Measurements from ENCODE around the gene MEGF8. TPM values are rescaled to one million over a fixed set of nuclear protein-coding genes. Genes with fewer than 3 reads are reported as not detected.

MEGF8 gene
- total RNA-seq, 1 donor from 2014 or later = 15.1 TPM

GRCh38 chr19:42295831-42296525, 29.5 kb upstream of the MEGF8 start:
- ATAC-seq (ENCODE audit: low read depth) (peak; percentile 98), DNase-seq (peak; percentile 92)
- Mint-ChIP-seq H3K27me3 (no peaks in the 10 kb centered on the region), H3K36me3 (ENCODE audit: low read depth) (peaks cover 42% of the 10 kb centered on the region), H3K9me3 (no peaks in the 10 kb centered on the region), H3K4me3 (no peak overlapping the region), H3K27ac (no peak overlapping the region), H3K4me1 (peaks cover 7% of the 10 kb centered on the region)
- intact Hi-C loops (cut with micrococcal nuclease) = loop anchor here (1.0 kb wide), 6 partner anchors 13 to 215 kb away; no protein-coding TSS in a partner anchor
- ChIA-PET CTCF (interaction anchor here (0.7 to 3.6 kb wide), 7 partner anchors 11 to 214 kb away, joined by 3 to 26 read pairs (median 3); partner anchors contain the start of gene POU2F2), POLR2A (interaction anchor here (0.6 to 1.2 kb wide), 3 partner anchors 10 to 164 kb away, joined by 3 to 8 read pairs (median 4); partner anchors contain the start of gene POU2F2)
- TF ChIP-seq CTCF (IDR thresholded peaks at IDR 0.05) = peak; percentile 90

- intact Hi-C loops (cut with micrococcal nuclease) = no loop called here
- no peaks in the 10 kb centered on the region for H3K27me3 Mint-ChIP-seq
- DNase-seq (no peak), ATAC-seq (ENCODE audit: low read depth) (no peak)
- ChIA-PET POLR2A (interaction anchor here (1.1 to 1.2 kb wide), 2 partner anchors 12 to 164 kb away, joined by 3 to 4 read pairs; no protein-coding TSS in a partner anchor), CTCF (interaction anchor here (0.9 to 3.6 kb wide), 6 partner anchors 12 to 164 kb away, joined by 3 to 26 read pairs (median 5); partner anchors contain the start of gene POU2F2)
- H3K4me3 Mint-ChIP-seq = no peak overlapping the region
- no peak for TF ChIP-seq CTCF (IDR thresholded peaks at IDR 0.05)
- peaks cover 16% of the 10 kb centered on the region for H3K4me1 Mint-ChIP-seq
- H3K36me3 Mint-ChIP-seq (ENCODE audit: low read depth) = peaks cover 31% of the 10 kb centered on the region
- no peaks in the 10 kb centered on the region for H3K9me3 Mint-ChIP-seq
- peak overlapping the region; percentile 59 for H3K27ac Mint-ChIP-seq
Measured at GRCh38 chr19:42297039-42297438, 28.4 kb upstream of the MEGF8 start.

- Mint-ChIP-seq H3K27ac (peak within 1 kb of the TSS; percentile 81), H3K4me1 (peaks cover 25% of the 10 kb centered on the region), H3K27me3 (no peaks in the 10 kb centered on the region), H3K36me3 (ENCODE audit: low read depth) (peaks cover 4% of the 10 kb centered on the region), H3K9me3 (no peaks in the 10 kb centered on the region), H3K4me3 (peak within 1 kb of the TSS; percentile 84)
- ChIA-PET CTCF (no interaction called here), POLR2A (interaction anchor here (0.5 to 1.7 kb wide), 11 partner anchors 14 to 442 kb away, joined by 3 to 11 read pairs (median 5); partner anchors contain the start of gene RPS19)
- no peak for TF ChIP-seq CTCF (IDR thresholded peaks at IDR 0.05)
- ATAC-seq (ENCODE audit: low read depth) (no peak), DNase-seq (no peak)
- intact Hi-C loops (cut with micrococcal nuclease) = loop anchor here (1.0 kb wide), 5 partner anchors 18 to 59 kb away; partner anchors contain the start of genes ERF, GSK3A and MEGF8
Measured at GRCh38 chr19:42301646-42302203, 23.7 kb upstream of the MEGF8 start, which contains the start of gene PRR19. TSS of gene PRR19 (plus strand) at chr19:42302132. CDS start at chr19:42309585, 7,453 bp downstream.

- H3K4me3 Mint-ChIP-seq = peak overlapping the region; percentile 84
- ATAC-seq (ENCODE audit: low read depth) = no peak
- no peaks in the 10 kb centered on the region for H3K27me3 Mint-ChIP-seq
- intact Hi-C loops (cut with micrococcal nuclease) = no loop called here
- no peak for TF ChIP-seq CTCF (IDR thresholded peaks at IDR 0.05)
- H3K4me1 Mint-ChIP-seq = peaks cover 25% of the 10 kb centered on the region
- peaks cover 2% of the 10 kb centered on the region for H3K36me3 Mint-ChIP-seq (ENCODE audit: low read depth)
- DNase-seq = no peak
- peak overlapping the region; percentile 81 for H3K27ac Mint-ChIP-seq
- POLR2A ChIA-PET = interaction anchor here (0.5 to 1.7 kb wide), 13 partner anchors 17 to 443 kb away, joined by 3 to 9 read pairs (median 4); partner anchors contain the start of gene RPS19
- no peaks in the 10 kb centered on the region for H3K9me3 Mint-ChIP-seq
- CTCF ChIA-PET = interaction anchor here (1.0 kb wide), 1 partner anchor 20 kb away, joined by 3 read pairs; no protein-coding TSS in a partner anchor
Measured at GRCh38 chr19:42303101-42303464, 22.4 kb upstream of the MEGF8 start.
